Stomach (tissue), 9 donors: ENCODE data around the gene TMEM74B. TPM values are rescaled to one million over a fixed set of nuclear protein-coding genes. Genes with fewer than 3 reads are reported as not detected.
"Not testable (repeated sequence)": the region's sequence is repeated elsewhere in the genome, so short reads cannot be mapped to it uniquely, and the experiment has no call there.

ENCODE experiments used
- DNase-seq, 2 donors: peaks; one replicate each; pipeline versions ENCODE4 v3.0.0 to v3.0.0-alpha.2; 2013 to 2019
- H3K27ac ChIP-seq, 5 donors: fragments of 200-600 bp in 4 of 5; sonication (generic) in 4 of 5; one replicate each; pipeline ENCODE4 v1.5.1; 2013 to 2019; ENCODE audit warnings: mild to moderate bottlenecking in 1 of 5, moderate library complexity in 1 of 5
- H3K27me3 ChIP-seq, 3 donors: fragments of 200-600 bp; sonication (generic); one replicate each; pipeline ENCODE4 v1.5.1; 2017 to 2019; ENCODE audit warnings: mixed run types in 1 of 3
- H3K36me3 ChIP-seq, 4 donors: fragments of 200-600 bp; sonication (generic); 1 replicate in 3 of 4; 2 replicates in 1 of 4; pipeline ENCODE4 v1.5.1; 2016 to 2019
- H3K4me1 ChIP-seq, 4 donors: fragments of 200-600 bp; sonication (generic); one replicate each; pipeline ENCODE4 v1.5.1; 2016 to 2019
- H3K4me3 ChIP-seq, 4 donors: fragments of 200-600 bp; sonication (generic) in 3 of 4; one replicate each; pipeline ENCODE4 v1.5.1; 2016 to 2019; ENCODE audit warnings: mild to moderate bottlenecking in 1 of 4
- H3K9me3 ChIP-seq, 4 donors: fragments of 200-600 bp; sonication (generic); one replicate each; pipeline ENCODE4 v1.5.1; 2016 to 2019
- EP300 ChIP-seq: sonication (generic); formaldehyde crosslinking; IDR thresholded peaks from one replicate; pipeline ENCODE4 v1.6.1; 2017; ENCODE audit warnings: antibody characterized with exemption
- POLR2A ChIP-seq, 4 donors: fragments of 450-650 bp; IDR thresholded peaks; one replicate each; pipeline ENCODE4 v1.6.1; 2016; ENCODE audit warnings: antibody characterized with exemption in 4 of 4, control low read depth in 2 of 4, mild to moderate bottlenecking in 1 of 4, moderate library complexity in 1 of 4
- POLR2AphosphoS5 ChIP-seq, 3 donors: sonication (generic); formaldehyde crosslinking; IDR thresholded peaks; one replicate each; pipeline ENCODE4 v1.6.1; 2016; ENCODE audit warnings: antibody characterized with exemption in 3 of 3
- WGBS, 5 donors: extraction: QIAGEN DNeasy Blood & Tissue Kit in 3 of 5; methylation state at CpG; one replicate each; pipeline versions ENCODE4 v1.1.5 to v1.1.7; 2013 to 2018; 5-methylcytosine and 5-hydroxymethylcytosine counted together
- intact Hi-C: fragments of 100-400 bp; cut with DNase I; formaldehyde crosslinking; loops from one replicate; pipeline ENCODE4 v1.15.1; 2023; ENCODE audit warnings: low total_unique reads
- polyA plus RNA-seq, 3 donors: library from polyadenylated mRNA; stranded (reverse); fragments of 200-250 nt; gene quantifications; one replicate each; pipeline ENCODE4 v1.2.3, GENCODE V29; 2013
- total RNA-seq, 5 donors: library from RNA; depleted of rRNA; stranded (reverse); fragments of >200 nt; gene quantifications; one replicate each; pipeline versions ENCODE4 v1.1.0 to v1.2.3, GENCODE V29; 2014 to 2016
- TF ChIP-seq, protein P1 (sequence below), 7 experiments: fragments of 450-650 bp in 4 of 7; fragments of 200-600 bp in 3 of 7; sonication (generic) in 3 of 7; IDR thresholded peaks; one replicate each; pipeline ENCODE4 v1.5.1; 2016 to 2019; ENCODE audit warnings: antibody characterized with exemption in 7 of 7, control low read depth in 2 of 7, mild to moderate bottlenecking in 1 of 7
- donor health status: healthy with polysubstance abuse.
- donor health status: Bipolar disorder and iron deficiency.
- donor health status: healthy.

Gene TMEM74B
- total and polyA plus RNA-seq, 8 donors: 0.45 to 72.9 (median 2.2) TPM; not detected in 2

GRCh38 chr20:1154226-1154625 lies 30.6 kb downstream of the TMEM74B start:
- Histone ChIP-seq H3K9me3 (no peaks in the 10 kb centered on the region), H3K27me3 (no peaks in the 10 kb centered on the region), H3K4me1 (peaks cover 0 to 18% (median 3%) of the 10 kb centered on the region in 4 donors), H3K36me3 (peaks cover 11 to 83% (median 58%) of the 10 kb centered on the region in 4 donors), H3K4me3 (no peak overlapping the region), H3K27ac (peak overlapping the region in 1 of 5 donors; percentile 38)
- intact Hi-C loops: no loop called here
- TF ChIP-seq POLR2AphosphoS5 (IDR thresholded peaks at IDR 0.05) (no peak), POLR2A (IDR thresholded peaks at IDR 0.05) (no peak)
- DNase-seq: no peak

GRCh38 chr20:1150968-1151367 lies 33.8 kb downstream of the TMEM74B start:
- intact Hi-C loops: no loop called here
- WGBS, 5 donors: 94 to 98% (median 95%) methylated on average over 1 of the region's 1 CpG
- H3K9me3 ChIP-seq: no peaks in the 10 kb centered on the region

DNA sequence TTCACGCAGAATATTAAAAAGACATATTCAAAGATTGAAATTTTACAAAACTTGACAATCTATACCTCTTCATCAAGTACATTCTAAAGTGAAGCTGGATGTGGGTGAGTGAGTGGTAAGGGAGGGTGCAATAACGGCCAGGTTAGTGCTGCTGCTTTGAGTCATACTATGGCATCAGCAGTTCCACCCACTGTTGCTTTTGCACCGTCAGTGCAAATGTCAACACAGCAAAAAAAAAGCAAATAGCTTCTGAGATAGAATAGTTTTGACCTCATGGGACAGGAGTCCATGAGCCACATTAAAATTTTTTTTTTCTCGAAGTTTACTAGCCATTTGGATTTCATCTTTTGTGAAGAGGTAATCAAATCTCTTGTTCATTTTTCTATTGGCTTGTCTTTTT lies 34.6 kb downstream of the TMEM74B start:
- peaks cover 22 to 80% (median 68%) of the 10 kb centered on the region in 4 donors for H3K36me3 ChIP-seq
- DNase-seq: peak in 1 of 2 donors; percentile 55
- WGBS, 5 donors: 44 to 55% (median 52%) methylated on average over 4 of the region's 4 CpGs
- intact Hi-C loops: no loop called here
- H3K27ac ChIP-seq: no peak overlapping the region
- H3K4me3 ChIP-seq: no peak overlapping the region
- H3K27me3 ChIP-seq: no peaks in the 10 kb centered on the region
- H3K4me1 ChIP-seq: peaks cover 0 to 26% (median 3%) of the 10 kb centered on the region in 4 donors
- TF ChIP-seq, protein P1, sequence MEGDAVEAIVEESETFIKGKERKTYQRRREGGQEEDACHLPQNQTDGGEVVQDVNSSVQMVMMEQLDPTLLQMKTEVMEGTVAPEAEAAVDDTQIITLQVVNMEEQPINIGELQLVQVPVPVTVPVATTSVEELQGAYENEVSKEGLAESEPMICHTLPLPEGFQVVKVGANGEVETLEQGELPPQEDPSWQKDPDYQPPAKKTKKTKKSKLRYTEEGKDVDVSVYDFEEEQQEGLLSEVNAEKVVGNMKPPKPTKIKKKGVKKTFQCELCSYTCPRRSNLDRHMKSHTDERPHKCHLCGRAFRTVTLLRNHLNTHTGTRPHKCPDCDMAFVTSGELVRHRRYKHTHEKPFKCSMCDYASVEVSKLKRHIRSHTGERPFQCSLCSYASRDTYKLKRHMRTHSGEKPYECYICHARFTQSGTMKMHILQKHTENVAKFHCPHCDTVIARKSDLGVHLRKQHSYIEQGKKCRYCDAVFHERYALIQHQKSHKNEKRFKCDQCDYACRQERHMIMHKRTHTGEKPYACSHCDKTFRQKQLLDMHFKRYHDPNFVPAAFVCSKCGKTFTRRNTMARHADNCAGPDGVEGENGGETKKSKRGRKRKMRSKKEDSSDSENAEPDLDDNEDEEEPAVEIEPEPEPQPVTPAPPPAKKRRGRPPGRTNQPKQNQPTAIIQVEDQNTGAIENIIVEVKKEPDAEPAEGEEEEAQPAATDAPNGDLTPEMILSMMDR (IDR thresholded peaks at IDR 0.05): no peak
- TF ChIP-seq POLR2AphosphoS5 (IDR thresholded peaks at IDR 0.05): peak in 1 of 3 donors; percentile 45
- no peaks in the 10 kb centered on the region for H3K9me3 ChIP-seq

More at GRCh38 chr20:1150968-1151367, 33.8 kb downstream of the TMEM74B start:
- no peak overlapping the region for H3K27ac ChIP-seq
- H3K36me3 ChIP-seq: peaks cover 20 to 80% (median 67%) of the 10 kb centered on the region in 4 donors
- TF ChIP-seq POLR2AphosphoS5 (IDR thresholded peaks at IDR 0.05): no peak
- no peak for TF ChIP-seq POLR2A (IDR thresholded peaks at IDR 0.05)
- no peak for TF ChIP-seq EP300
- TF ChIP-seq, protein P1 (IDR thresholded peaks at IDR 0.05): no peak
- peaks cover 0 to 26% (median 3%) of the 10 kb centered on the region in 4 donors for H3K4me1 ChIP-seq
- H3K27me3 ChIP-seq: no peaks in the 10 kb centered on the region
- no peak for DNase-seq
- H3K4me3 ChIP-seq: no peak overlapping the region

- Histone ChIP-seq H3K4me1 (peaks cover 0 to 26% (median 3%) of the 10 kb centered on the region in 4 donors), H3K36me3 (peaks cover 18 to 80% (median 68%) of the 10 kb centered on the region in 4 donors)
- intact Hi-C loops, DNase-seq, H3K27ac ChIP-seq, H3K27me3 ChIP-seq, H3K4me3 ChIP-seq, H3K9me3 ChIP-seq: not testable (repeated sequence)
- WGBS, 5 donors: 78 to 98% (median 90%) methylated on average over 2 of the region's 2 CpGs
These were observed 35.0 kb downstream of the TMEM74B start for GRCh38 chr20:1149812-1150211.

- Histone ChIP-seq H3K27me3 (no peaks in the 10 kb centered on the region), H3K27ac (no peak overlapping the region), H3K4me1 (peaks cover 0 to 26% (median 3%) of the 10 kb centered on the region in 4 donors), H3K4me3 (no peak overlapping the region), H3K36me3 (peaks cover 12 to 78% (median 66%) of the 10 kb centered on the region in 4 donors), H3K9me3 (no peaks in the 10 kb centered on the region)
- intact Hi-C loops: no loop called here
- DNase-seq: no peak
- TF ChIP-seq POLR2AphosphoS5 (IDR thresholded peaks at IDR 0.05): no peak
- TF ChIP-seq EP300: no peak
- TF ChIP-seq POLR2A (IDR thresholded peaks at IDR 0.05): no peak
- TF ChIP-seq, protein P1 (IDR thresholded peaks at IDR 0.05): no peak
- 91 to 97% (median 93%) methylated on average over 5 of the region's 5 CpGs for WGBS, 5 donors
These were observed 37.8 kb downstream of the TMEM74B start for GRCh38 chr20:1146957-1147356.
